Suprapubic skin (tissue), 4 donors: Measurements from ENCODE around the gene PIGL.

ENCODE experiments used
- CTCF ChIP-seq, 2 donors: fragments of 200-600 bp in 1 of 2; fragments of 450-650 bp in 1 of 2; sonication (generic) in 1 of 2; IDR thresholded peaks; one replicate each; pipeline ENCODE4 v1.5.1; 2016 to 2019; ENCODE audit warnings: antibody characterized with exemption in 2 of 2, mild to moderate bottlenecking in 1 of 2, moderate library complexity in 1 of 2
- POLR2A ChIP-seq, 2 donors: fragments of 450-650 bp; IDR thresholded peaks; one replicate each; pipeline ENCODE4 v1.6.1; 2017; ENCODE audit warnings: antibody characterized with exemption in 2 of 2, mild to moderate bottlenecking in 2 of 2, moderate library complexity in 2 of 2
- POLR2AphosphoS5 ChIP-seq, 3 donors: sonication (generic); formaldehyde crosslinking; IDR thresholded peaks; one replicate each; pipeline ENCODE4 v1.6.1; 2017; ENCODE audit warnings: antibody characterized with exemption in 3 of 3

- no peak for TF ChIP-seq POLR2AphosphoS5 (IDR thresholded peaks at IDR 0.05)
- no peak for TF ChIP-seq CTCF (IDR thresholded peaks at IDR 0.05)
- TF ChIP-seq POLR2A (IDR thresholded peaks at IDR 0.05), result no peak
Observed at GRCh38 chr17:16262201-16262600, 45.2 kb downstream of the PIGL start.
